ENCODE results near the gene LRP1B. TPM values are rescaled to one million over a fixed set of nuclear protein-coding genes. Genes with fewer than 3 reads are reported as not detected.

The LRP1B gene
- total RNA-seq, 4 donors from 2014 or later: 37.1 to 82.7 (median 50.9) TPM

DNA sequence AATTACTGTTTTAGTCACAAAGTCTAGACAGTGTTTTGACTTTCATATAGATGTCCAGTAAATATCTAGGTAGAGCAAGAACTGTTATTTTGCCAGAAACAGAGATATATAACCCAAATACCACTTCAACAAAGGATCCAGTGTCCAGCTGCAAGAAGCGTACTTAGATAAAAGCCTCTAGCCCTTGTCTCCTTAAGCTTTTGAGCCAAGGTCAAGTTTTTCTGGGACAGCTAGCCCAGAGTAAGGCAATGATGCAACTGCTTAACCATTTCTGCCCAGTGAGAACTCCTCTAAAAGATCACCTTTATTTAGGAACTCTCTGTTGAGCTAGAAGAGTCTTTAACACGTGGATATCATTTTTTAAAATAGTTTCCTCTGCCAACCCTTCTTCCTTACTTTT is 1925.7 kb downstream of the LRP1B start:
- no peaks in the 10 kb centered on the region for H3K36me3 ChIP-seq
- TF ChIP-seq, protein P1, sequence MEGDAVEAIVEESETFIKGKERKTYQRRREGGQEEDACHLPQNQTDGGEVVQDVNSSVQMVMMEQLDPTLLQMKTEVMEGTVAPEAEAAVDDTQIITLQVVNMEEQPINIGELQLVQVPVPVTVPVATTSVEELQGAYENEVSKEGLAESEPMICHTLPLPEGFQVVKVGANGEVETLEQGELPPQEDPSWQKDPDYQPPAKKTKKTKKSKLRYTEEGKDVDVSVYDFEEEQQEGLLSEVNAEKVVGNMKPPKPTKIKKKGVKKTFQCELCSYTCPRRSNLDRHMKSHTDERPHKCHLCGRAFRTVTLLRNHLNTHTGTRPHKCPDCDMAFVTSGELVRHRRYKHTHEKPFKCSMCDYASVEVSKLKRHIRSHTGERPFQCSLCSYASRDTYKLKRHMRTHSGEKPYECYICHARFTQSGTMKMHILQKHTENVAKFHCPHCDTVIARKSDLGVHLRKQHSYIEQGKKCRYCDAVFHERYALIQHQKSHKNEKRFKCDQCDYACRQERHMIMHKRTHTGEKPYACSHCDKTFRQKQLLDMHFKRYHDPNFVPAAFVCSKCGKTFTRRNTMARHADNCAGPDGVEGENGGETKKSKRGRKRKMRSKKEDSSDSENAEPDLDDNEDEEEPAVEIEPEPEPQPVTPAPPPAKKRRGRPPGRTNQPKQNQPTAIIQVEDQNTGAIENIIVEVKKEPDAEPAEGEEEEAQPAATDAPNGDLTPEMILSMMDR (IDR thresholded peaks at IDR 0.05): no peak
- no peak for TF ChIP-seq POLR2A (IDR thresholded peaks at IDR 0.05)
- DNase-seq: no peak
- intact Hi-C loops (cut with DNase I): no loop called here
- no peaks in the 10 kb centered on the region for H3K9me3 ChIP-seq
- H3K27me3 ChIP-seq: no peaks in the 10 kb centered on the region
- H3K4me3 ChIP-seq (replicated peaks in 1 of 3): no peak overlapping the region
- H3K4me1 ChIP-seq: no peaks in the 10 kb centered on the region
- no peak overlapping the region for H3K27ac ChIP-seq
- 64 to 73% methylated on average over 2 of the region's 2 CpGs for WGBS, 2 donors

DNA sequence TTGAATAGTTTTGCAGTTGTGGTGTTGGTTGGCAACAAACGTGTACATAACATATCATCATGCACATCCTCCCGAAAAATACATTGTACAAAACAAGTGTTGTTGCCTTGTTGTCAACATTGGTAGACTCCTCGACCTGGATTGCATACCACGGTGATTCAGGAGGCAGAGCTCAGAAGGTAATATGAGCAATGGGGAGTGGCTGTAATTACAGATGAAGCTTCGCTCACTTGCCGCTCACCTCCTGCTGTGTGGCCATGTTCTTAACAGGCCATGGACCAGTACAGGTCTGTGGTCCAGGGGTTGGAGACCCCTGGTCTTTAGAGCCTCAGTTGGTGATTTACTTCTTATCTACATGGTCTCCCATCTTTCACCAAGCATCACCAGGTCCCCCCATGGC is 1927.5 kb downstream of the LRP1B start:
- no peak for DNase-seq
- no peaks in the 10 kb centered on the region for H3K36me3 ChIP-seq
- intact Hi-C loops (cut with DNase I): no loop called here
- H3K27me3 ChIP-seq: no peaks in the 10 kb centered on the region
- no peak overlapping the region for H3K27ac ChIP-seq
- 93 to 94% methylated on average over 6 of the region's 6 CpGs for WGBS, 2 donors
- H3K4me1 ChIP-seq: no peaks in the 10 kb centered on the region
- no peaks in the 10 kb centered on the region for H3K9me3 ChIP-seq
- H3K4me3 ChIP-seq (replicated peaks in 1 of 3): no peak overlapping the region
- TF ChIP-seq, protein P1 (IDR thresholded peaks at IDR 0.05): no peak
- TF ChIP-seq POLR2A (IDR thresholded peaks at IDR 0.05): no peak

DNA sequence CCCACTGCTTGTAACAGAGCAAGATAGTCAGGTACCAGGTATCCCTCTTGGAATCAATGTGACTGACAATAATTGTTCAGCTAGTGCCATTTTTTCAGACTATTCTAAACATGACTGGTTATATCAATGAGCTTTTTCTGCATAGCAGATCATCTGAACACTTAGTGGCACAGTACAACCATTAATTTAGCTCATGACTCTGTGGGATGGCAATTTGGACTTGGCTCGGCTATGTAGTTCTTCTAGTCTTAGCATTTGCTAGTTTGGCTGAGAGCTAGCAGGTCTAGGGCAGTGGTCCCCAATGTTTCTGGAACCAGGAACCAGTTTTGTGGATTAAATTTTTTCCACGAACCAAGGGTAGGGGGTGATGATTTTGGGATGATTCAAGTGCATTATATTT is 1929.2 kb downstream of the LRP1B start:
- H3K36me3 ChIP-seq: no peaks in the 10 kb centered on the region
- no peak overlapping the region for H3K4me3 ChIP-seq (replicated peaks in 1 of 3)
- 84 to 90% methylated on average over 2 of the region's 2 CpGs for WGBS, 2 donors
- TF ChIP-seq, protein P1 (IDR thresholded peaks at IDR 0.05): no peak
- no peak for TF ChIP-seq POLR2A (IDR thresholded peaks at IDR 0.05)
- H3K9me3 ChIP-seq: no peaks in the 10 kb centered on the region
- intact Hi-C loops (cut with DNase I): no loop called here
- no peak overlapping the region for H3K27ac ChIP-seq
- H3K4me1 ChIP-seq: no peaks in the 10 kb centered on the region
- DNase-seq: no peak
- H3K27me3 ChIP-seq: no peaks in the 10 kb centered on the region

DNA sequence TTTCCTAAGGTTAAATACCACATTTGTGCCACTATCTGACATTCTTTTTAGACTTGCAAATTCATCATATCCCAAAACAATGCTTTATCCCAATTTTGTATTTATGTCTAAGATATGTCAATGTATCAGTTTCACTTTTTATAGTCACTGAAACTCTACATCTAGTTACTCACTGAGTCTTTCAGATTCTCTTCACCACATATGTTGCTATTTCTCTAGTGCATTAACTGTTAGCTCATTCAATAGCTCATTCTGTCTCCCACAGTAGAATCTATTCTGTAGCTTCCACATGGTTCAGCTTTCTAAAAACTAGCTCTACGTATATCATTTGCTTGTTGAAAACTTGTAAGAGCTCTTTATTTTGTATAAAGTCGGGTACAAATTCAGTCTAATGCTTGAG is 1930.1 kb downstream of the LRP1B start:
- Histone ChIP-seq H3K27me3 (no peaks in the 10 kb centered on the region), H3K36me3 (no peaks in the 10 kb centered on the region), H3K9me3 (no peaks in the 10 kb centered on the region), H3K4me3 (replicated peaks in 1 of 3) (no peak overlapping the region), H3K4me1 (no peaks in the 10 kb centered on the region), H3K27ac (no peak overlapping the region)
- intact Hi-C loops (cut with DNase I): no loop called here
- TF ChIP-seq, protein P1 (IDR thresholded peaks at IDR 0.05): no peak
- no peak for TF ChIP-seq POLR2A (IDR thresholded peaks at IDR 0.05)
- WGBS, 2 donors: 81 to 90% methylated on average over 2 of the region's 2 CpGs
- no peak for DNase-seq

DNA sequence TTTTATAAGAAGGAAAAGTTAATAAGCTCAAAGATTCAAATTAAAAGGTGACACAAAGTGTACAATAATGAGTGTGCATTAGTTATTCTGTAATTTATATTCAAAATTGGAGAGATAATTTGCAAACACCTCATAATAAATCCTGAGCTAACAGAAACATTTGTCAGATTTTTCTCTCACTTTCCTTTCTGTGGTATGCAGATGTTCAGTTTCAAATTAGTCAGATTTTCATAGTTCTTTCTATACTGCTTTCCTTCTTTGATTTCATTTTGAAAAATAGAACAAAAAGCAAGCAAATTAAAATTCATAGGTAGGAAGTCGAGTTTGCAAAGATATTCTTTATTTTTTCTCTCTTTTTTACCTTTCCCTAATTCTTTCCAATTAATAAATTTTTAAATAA is 1930.5 kb downstream of the LRP1B start:
- H3K4me3 ChIP-seq (replicated peaks in 1 of 3): no peak overlapping the region
- no peaks in the 10 kb centered on the region for H3K36me3 ChIP-seq
- no peaks in the 10 kb centered on the region for H3K27me3 ChIP-seq
- WGBS, 2 donors: 80 to 88% methylated on average over 1 of the region's 1 CpG
- no peaks in the 10 kb centered on the region for H3K4me1 ChIP-seq
- no peak overlapping the region for H3K27ac ChIP-seq
- intact Hi-C loops (cut with DNase I): no loop called here
- TF ChIP-seq POLR2A (IDR thresholded peaks at IDR 0.05): no peak
- TF ChIP-seq, protein P1 (IDR thresholded peaks at IDR 0.05): no peak
- no peak for DNase-seq
- H3K9me3 ChIP-seq: no peaks in the 10 kb centered on the region

All from thyroid gland (tissue), 4 donors.